ENCODE data around the gene CCDC12.

CCDC12 gene

DNA sequence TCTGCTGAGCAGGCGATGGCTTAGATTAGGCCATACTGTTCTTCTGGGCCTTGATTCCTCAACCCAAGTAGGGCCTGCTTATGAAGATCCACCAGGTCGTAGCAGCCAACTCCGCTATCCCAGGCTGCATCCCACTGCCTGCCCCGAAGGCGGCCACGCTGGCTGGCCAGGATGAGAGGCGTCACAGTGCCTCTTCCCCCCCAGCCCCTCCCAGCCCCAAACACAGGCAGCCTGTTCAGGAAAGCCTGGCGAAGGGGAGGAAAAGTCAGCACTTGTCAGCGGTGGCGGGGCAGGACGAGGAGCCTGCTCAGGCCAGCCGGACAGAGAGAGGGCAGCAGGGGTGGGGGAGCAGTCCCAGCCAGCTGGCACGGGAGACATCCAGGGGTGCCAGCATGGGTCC is 87.8 kb downstream of the CCDC12 start:
- no peak for DNase-seq

DNA sequence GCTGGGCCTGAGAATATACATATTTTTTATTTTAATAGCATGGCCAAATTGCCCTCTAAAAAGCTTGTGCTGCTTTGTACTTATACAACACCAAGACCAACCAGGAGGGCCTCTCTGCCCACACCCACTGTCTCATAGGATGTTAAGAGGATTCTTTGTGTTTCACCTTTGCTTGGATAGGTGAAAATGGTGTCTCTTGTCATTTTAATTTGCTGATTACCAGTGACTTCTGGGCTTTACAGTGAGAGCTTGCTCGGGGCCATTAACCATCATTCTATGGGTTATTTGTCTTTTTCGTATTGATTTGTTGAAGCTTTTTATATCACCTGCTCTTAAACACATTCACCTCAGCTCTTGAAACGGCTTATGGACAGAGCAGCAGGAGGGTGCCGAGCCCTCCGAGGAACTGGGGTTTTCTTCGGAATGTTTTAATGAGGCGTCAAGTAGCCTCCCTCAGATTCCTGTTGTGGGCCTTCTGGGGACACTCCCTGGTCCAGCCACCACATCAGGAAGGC is 88.5 kb downstream of the CCDC12 start:
- no peak for DNase-seq

DNA sequence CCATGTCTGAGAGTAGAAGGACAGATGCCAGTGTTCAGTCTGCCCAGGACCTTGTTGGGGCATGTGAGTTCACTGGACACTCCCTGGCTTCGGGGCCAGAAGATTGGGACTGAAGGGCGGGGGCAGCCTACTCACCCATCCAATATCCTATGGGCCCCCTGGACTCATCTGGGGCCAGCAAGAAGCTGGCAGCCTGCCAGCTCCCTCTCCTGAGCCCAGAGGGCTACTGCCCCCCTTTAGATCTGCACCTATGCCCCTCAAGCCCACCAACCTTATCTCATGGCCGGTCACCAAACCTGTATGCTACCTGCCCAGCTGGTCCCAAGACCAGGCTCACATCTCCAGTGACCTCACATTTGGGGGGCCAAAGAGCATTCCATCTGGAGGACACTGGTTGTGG is 90.9 kb downstream of the CCDC12 start:
- no peak for DNase-seq

DNA sequence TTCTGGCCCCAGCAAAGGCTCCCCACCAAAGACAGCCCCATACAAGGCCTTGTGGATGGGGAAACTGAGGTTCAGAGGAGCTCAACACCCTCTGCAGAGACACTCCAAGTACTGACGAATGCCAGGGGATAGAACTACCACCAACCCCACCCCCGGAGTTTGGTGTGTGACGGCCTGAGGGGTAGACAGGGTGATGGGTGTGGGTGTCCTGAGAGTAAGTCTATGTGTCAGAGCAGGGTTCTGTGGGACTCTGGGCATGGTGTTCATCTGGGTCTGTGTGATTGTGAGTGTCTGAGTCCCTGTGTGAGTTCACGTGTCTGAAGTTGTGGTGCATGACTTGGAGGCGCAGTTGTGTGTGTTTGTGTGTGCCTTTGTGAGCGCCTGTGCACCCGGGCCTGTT is 91.6 kb downstream of the CCDC12 start:
- DNase-seq: no peak

DNA sequence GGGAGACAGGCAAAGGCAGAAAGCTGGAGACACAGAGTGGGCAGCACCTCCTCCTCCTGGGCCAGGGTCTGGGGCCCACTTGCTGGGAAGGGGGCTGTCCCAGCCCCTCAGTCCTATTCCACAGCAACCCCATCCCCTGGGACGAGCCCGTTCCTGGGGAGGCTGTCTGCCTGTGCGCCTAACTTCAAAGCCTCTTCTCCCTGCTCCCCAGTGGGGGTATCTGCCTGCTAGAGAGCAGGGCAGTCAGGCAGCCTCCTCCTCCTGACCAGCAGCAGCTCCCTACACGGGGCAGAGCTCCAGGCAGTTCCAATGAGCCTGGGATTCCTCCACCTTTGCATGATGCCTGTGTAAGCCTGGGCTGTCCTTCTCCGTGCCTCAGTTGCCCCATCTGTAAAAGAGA is 92.1 kb downstream of the CCDC12 start:
- DNase-seq: no peak

DNA sequence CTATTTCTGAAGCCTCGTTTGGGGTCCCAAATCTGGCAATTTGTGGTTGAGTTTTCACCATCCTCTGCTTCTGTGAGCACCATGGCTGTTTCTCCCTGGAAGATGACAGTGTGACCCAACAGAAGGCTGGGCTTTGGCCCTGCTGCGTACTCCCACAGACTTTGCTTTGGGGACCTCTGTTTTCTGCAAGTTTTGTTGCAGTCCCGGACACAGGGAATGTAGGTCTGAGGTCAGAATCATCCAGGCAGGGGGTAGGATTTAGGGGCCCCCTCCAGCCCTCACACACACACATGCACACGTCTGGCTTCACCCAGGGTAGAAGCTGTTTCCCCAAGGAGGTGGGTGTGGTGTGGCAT is 92.7 kb downstream of the CCDC12 start:
- no peak for DNase-seq

DNA sequence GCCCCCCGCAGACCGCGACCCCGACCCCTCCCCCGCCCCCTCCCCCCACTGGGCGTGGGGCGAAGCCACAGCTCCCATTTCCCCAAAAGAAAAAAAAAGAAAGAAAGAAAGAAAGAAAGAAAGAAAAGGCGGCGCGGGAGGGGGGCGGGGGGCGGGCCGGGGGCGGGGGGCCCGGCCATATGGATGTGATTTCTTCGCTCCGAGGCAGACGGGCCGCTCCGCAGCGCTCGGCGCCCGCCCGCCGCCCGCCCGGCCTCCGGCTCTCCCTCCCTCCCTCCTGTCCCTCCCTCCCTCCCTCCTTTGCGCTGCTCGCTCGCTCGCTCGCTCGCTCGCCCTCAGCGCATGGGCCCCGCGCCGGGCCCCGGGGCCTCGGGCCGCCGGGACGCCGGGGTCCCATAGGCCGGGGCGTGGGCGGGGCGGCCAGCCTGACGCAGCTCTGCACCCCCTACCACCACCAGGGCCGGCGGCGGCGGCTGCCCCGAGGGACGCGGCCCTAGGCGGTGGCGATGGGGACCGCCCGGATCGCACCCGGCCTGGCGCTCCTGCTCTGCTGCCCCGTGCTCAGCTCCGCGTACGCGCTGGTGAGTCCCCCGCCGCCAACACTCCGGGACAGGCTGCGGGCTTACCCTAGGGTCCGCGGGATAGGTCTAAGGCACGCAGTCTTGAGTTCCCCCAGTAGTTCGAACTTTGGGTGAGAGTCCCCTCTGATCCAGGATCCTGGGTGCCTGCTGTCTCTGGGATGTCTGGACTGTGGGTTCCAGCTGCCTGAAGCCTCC is 93.3 kb downstream of the CCDC12 start:
- DNase-seq: no peak

DNA sequence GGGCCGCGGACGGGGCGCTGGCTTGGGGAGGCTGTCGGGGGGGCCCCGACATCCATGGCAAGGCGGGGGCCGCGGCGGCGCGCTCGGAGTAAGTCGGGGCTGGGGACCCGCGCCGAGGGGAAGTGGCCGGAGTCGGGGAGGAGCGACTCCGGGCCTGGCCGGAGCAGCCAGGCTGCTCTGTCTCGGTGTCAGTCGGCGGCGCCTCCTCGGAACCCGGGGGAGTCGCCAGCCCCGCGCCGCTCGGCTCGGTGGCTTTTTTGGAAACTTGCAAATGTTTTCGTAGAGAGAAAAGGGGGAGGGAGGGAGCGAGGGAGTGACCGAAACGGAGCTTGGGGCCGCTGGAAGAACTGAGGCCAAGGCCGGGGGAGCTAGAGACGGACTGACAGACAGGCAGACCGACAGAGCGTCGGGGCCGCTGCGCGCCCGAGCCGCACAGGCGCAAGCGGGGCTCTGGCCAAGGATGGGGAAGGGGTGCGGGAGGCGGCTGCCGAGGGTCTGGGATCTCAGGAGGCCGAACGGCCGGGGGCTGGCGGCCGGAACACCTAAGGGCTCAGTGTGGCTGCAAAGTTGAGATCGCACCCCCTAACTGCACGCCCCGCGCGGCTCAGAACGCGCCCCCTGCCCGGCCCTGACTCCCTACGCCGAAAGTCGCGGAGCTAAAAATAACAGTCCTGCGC is 94.0 kb downstream of the CCDC12 start:
- DNase-seq: no peak

DNA sequence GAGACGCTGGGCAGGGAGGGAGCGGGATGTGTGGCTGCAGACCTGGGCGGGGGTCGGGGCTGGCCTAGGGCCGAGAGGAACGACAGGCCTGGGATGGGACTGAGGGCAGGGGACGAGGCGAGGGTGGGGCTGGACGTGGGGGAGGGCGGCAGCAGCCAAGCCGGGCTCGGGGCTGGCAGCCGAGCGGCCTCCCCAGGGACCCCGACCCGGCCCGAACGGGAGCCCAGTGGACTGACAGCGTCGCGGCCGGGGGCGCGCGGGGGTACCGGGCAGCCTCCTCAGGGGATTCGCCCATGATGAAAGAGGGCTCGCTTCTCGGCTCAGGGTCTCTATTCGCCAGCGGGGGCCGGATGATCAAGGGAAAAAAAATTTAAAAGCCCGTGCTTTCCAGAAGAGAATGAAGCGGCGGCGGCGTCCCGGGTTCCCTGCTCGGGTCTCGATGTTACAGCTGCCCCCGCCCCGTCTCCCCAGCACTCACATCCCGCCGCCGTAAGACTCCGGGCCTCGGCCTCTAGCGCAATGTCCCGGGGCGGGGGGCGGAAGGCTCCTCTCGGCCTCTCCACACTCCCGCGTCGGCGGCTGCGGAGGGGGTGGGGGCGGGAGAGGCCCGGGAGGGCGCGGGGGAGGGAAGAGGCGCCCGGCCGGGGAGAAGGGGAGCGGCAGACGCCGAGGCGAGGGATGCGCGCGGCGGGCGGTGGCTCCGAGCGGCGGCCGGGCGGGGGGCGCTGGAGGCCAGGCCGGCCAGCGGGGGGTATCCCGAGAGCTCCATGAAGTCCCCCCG is 94.8 kb downstream of the CCDC12 start:
- no peak for DNase-seq

DNA sequence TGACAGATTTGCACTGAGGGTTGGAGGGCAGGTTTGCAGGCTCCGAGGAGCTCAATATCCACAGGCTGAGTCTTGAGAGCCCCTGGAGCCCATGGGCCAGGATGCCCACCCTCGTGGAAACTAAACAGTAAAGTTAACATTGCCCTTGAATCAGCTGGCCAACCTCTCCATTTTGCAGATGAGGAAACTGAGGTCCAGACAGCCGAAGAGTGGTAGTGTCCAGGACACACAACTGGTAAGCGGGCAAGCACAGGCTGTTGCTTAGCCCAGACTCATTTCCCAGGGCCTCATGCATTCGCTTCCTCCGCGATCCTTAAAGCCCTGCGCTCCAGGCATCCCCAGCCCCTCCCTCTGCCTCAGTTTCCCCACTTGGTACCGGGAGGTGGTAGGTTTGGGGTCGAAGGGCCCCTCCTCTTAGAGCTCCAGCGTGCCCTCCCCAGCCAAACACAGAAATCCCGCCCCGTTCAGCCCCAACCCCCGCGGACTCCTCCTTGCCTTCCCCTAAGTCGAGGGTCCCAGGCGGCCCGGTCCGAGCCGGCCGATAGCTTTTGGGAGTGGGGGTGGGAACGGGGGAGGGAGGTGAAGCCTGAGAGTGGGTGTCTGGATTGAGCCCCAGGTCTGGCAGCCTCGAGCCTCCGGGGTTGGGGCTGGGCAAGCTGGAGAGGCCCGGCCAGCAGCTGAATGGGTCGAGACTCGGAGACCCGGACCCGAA is 95.5 kb downstream of the CCDC12 start:
- no peak for DNase-seq

DNA sequence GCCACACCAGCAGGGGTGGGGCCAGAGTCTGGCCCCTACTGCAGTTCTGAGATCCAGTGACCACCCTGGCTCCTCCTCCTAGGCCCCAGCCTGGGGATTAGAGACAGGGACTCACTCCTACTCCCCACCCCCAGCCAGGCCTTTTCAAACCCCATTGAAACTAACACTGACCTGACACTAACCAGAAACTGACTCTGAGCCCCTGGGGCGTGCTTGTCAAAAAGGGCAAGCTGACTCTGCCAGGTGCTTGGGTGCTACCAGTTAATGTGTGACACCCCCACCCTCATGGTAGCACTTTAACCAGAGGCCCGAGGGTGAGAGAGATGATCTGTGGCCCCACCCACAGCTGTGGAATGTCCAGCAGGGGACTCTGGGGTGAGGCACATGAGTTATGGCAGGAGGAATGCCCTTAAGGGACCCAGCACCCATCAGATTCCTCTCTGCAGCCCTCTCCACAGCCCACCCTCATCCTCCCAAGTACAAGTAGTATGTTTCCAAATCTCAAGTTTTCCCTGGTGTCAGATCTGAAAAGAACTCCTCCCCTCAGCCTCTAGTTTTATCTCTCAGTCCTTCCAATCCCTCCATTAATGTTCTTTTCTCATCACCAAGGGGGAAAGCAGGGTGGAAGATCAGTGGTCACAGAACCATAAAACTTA is 97.6 kb downstream of the CCDC12 start:
- no peak for DNase-seq

DNA sequence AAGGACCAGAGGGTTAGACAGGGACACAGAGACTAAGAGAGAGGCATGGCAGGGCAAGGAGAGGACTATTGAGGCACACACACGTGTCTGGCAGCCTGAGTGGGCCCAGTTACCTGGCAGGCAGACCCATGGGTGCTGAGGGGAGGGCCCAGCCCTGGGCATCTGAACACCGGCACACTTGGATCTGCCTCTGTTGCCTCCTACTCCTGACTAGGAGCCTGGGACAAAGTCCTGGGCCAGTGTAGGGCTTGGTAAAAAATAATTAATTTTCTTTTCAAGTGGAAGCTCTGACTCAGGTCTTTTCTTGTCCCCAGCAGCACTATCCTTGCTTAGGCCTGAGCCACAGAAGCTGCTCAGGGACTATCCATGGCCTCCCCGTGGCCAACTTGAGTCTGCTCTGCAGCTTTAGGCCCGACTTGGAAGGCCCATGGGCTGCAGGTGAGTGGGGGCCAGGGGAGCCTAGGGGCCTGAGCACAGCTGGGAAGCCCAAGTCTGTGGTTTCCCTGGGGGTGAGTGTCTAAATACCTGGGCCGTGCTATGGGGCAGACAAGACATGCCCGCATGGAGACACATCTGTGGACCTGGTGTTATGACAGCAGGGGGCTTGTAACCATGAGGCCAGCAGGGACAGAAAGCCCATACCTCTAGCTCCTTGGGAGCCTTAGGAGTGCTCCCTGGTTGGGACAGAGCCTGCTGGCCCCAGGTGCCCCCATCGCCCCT is 99.0 kb downstream of the CCDC12 start, which contains the start of gene PTH1R:
PTH1R (plus strand) TSS at position 316 of the 720 bp plus-strand sequence. CDS start 5,839 bp downstream, outside the sequence.
- no peak for DNase-seq

DNA sequence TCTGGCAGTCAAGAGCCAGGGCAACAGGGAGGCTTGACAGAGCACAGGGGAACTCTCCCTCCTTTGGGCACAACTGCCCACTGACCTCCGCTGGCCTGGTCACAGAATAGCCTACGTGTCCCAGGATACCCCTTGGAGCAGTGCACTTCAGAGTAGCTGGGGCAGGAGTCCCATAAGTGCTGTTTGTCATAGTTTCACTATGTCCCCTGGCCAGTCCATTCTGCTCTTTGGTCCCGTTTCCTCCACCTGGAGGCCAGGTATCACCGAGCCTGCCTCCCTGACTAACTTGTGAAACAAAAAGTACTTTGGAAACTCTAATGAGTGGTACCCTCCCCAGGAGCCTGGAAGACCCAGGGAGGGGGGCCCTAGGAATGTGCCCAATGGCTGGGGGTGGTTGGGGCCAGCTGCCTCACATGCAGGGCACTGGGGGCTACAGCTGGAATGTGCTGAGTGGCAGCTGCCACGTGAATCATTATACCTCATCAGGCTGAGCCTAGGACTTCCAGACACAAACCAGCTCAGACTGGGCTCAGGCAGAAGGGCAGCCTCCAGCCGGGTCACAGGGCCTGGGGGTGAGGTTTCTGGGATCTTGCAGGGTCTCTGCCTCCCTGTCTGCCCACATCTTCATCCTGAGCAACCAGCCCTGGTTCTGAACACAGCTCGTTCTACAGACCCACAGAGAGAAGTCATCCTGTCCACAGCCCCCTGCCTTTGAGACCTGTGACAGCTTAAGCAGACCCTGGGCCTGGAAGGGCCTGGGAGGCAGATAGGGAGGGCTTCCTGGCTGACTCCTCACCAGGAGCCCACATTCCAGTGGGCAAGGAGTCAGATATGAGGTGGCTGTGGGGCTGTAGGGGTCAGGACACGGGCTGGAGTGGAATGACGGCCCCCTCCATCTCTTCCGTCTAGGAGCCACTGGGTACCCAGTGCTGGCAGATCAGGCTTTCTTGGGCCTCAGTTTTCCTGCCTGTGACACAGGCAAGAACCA is 99.9 kb downstream of the CCDC12 start:
- no peak for DNase-seq

DNA sequence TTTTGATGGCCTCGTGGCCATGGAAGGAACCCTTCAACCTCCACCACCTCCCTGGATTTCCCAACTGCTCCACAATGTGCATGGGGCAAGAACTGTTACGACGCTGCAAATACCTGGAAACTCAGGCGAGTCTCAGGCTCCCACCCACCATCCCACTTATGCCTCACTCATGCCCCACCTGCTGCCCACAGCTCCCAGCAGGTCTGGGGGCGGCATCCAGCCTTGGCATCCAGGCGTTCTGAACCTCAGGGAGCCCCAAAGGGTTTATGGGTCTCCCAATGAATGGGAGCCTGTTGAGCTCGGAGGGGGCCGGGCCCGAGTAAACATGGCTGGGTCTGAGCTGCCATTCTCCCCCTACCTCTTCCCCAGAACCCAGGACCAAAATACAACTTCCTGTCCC is 101.0 kb downstream of the CCDC12 start:
- no peak for DNase-seq

DNA sequence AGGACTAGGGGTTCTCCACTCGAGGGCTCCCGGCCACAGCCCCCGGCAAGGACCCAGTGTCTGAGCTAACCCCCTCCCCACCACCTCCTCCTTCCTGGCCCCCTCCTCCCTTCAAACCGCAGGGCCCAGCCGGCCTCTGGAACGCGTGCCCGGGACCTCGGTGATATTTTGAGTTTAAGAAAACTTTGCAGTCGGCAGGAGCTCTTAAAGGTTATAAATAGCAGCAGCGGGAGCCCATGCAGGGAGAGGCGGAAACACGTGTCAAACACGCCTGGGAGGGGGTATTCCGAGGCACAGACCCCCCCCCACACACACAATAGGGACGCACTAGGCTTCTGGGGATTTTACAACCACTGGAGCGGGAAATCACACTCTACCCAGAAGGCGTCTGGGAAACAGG is 102.1 kb downstream of the CCDC12 start:
- DNase-seq: no peak

DNA sequence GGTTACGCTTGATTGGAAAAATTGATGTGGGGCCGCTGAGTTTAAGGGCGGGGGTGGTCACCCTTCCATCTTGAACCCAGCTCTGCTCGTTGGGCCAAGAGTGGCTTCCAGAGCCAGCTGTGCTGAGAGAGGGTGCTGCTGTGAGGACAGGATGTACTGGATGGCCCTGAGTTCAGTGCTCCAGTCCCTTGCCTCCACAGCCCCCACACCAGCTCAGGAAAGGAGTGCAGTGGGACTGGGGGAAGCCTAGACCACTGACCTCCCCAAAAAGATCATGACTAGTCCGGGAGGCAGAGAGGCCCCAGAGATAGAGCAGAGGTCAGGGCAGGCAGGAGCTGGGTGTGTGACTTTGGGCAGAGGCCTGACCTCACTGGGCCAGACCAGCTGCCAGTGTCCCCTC is 103.0 kb downstream of the CCDC12 start:
- no peak for DNase-seq

Data from NCI-H526 treated with DMSO at 0.1 percent for 48 hours (cell line).